Muscle of leg (tissue), 16 donors: ENCODE results near the gene CRYL1. TPM values are rescaled to one million over a fixed set of nuclear protein-coding genes. Genes with fewer than 3 reads are reported as not detected.

Source experiments
- DNase-seq: peaks from one replicate; pipeline ENCODE4 v3.0.0; 2013
- H3K27ac ChIP-seq: one replicate; pipeline ENCODE4 v1.5.1; 2013; ENCODE audit warnings: mild to moderate bottlenecking, low read length, control low read depth
- H3K27me3 ChIP-seq: one replicate; pipeline ENCODE4 v1.6.1; 2013; ENCODE audit warnings: low read length; ENCODE audit not compliant: control insufficient read depth, insufficient read depth
- H3K36me3 ChIP-seq: one replicate; pipeline ENCODE4 v1.6.1; 2013; ENCODE audit warnings: low read length; ENCODE audit not compliant: control insufficient read depth, insufficient read depth
- H3K4me1 ChIP-seq: one replicate; pipeline ENCODE4 v1.6.1; 2013; ENCODE audit warnings: low read length; ENCODE audit not compliant: control insufficient read depth, insufficient read depth
- H3K4me3 ChIP-seq: one replicate; pipeline ENCODE4 v1.5.1; 2013; ENCODE audit warnings: low read length, control low read depth
- H3K9me3 ChIP-seq: replicated peaks from 2 replicates; pipeline ENCODE4 v1.6.1; 2013; ENCODE audit warnings: low read depth, low read length; ENCODE audit not compliant: control insufficient read depth
- WGBS: methylation state at CpG from one replicate; pipeline ENCODE4 v1.1.5; 2013; ENCODE audit warnings: missing lambda C conversion rate; ENCODE audit not compliant: insufficient coverage; 5-methylcytosine and 5-hydroxymethylcytosine counted together
- long read RNA-seq, 11 donors: transcript quantifications; one replicate each; lab custom pipeline, GENCODE V29; 2026
- polyA plus RNA-seq, 8 donors: library from polyadenylated mRNA; unstranded; fragments of 120-200 nt; gene quantifications; one replicate each; pipeline versions ENCODE4 v1.2.1 to v1.2.3, GENCODE V29; 2013; ENCODE audit warnings: inconsistent platforms in 1 of 8, low replicate concordance in 1 of 8; ENCODE audit not compliant: insufficient read length in 8 of 8, insufficient read depth in 1 of 8
- total RNA-seq: library from RNA; stranded (reverse); fragments of 120-200 nt; gene quantifications from one replicate; pipeline ENCODE4 v1.2.4, GENCODE V29; 2013

Gene CRYL1
- total RNA-seq (24.2 TPM), polyA plus RNA-seq (10 to 100 TPM; 23.6 to 39.1 (median 30.7) TPM)
- long read RNA-seq, donor 1, transcript CRYL1-201 (8 exons, 1,485 nt): major isoform, 6 of 6 reads
- long read RNA-seq, donor 1, partial matches to known transcripts: 0 of 6 reads
- long read RNA-seq, donor 1, other reads (novel, unspliced or antisense): 0 of 6 reads
- long read RNA-seq, donor 2, partial matches to known transcripts: 0 of 4 reads
- long read RNA-seq, donor 2, other reads (novel, unspliced or antisense): 0 of 4 reads
- long read RNA-seq, donor 3, transcript CRYL1-201 (8 exons, 1,485 nt): major isoform, 13 of 16 reads
- long read RNA-seq, donor 3, partial matches to known transcripts: 0 of 16 reads
- long read RNA-seq, donor 3, other reads (novel, unspliced or antisense): 0 of 16 reads
- long read RNA-seq, donor 4, partial matches to known transcripts: 0 of 4 reads
- long read RNA-seq, donor 4, other reads (novel, unspliced or antisense): 0 of 4 reads
- long read RNA-seq, donor 5, transcript CRYL1-209 (7 exons, 1,331 nt): minor isoform, 5 of 25 reads
- long read RNA-seq, donor 5, transcript CRYL1-201 (8 exons, 1,485 nt): major isoform, 20 of 25 reads
- long read RNA-seq, donor 5, partial matches to known transcripts: 0 of 25 reads
- long read RNA-seq, donor 5, other reads (novel, unspliced or antisense): 0 of 25 reads
- long read RNA-seq, donor 6, transcript CRYL1-209 (7 exons, 1,331 nt): minor isoform, 6 of 25 reads
- long read RNA-seq, donor 6, transcript CRYL1-201 (8 exons, 1,485 nt): major isoform, 19 of 25 reads
- long read RNA-seq, donor 6, partial matches to known transcripts: 0 of 25 reads
- long read RNA-seq, donor 6, other reads (novel, unspliced or antisense): 0 of 25 reads
- long read RNA-seq, donor 7, transcript CRYL1-201 (8 exons, 1,485 nt): major isoform, 14 of 16 reads
- long read RNA-seq, donor 7, partial matches to known transcripts: 0 of 16 reads
- long read RNA-seq, donor 7, other reads (novel, unspliced or antisense): 0 of 16 reads
- long read RNA-seq, donor 8, transcript CRYL1-201 (8 exons, 1,485 nt): major isoform, 11 of 21 reads
- long read RNA-seq, donor 8, partial matches to known transcripts: 6 of 21 reads
- long read RNA-seq, donor 8, other reads (novel, unspliced or antisense): 0 of 21 reads
- long read RNA-seq, donor 9, transcript CRYL1-201 (8 exons, 1,485 nt): major isoform, 7 of 9 reads
- long read RNA-seq, donor 9, partial matches to known transcripts: 0 of 9 reads
- long read RNA-seq, donor 9, other reads (novel, unspliced or antisense): 0 of 9 reads
- long read RNA-seq, donor 10, transcript CRYL1-201 (8 exons, 1,485 nt): major isoform, 12 of 15 reads
- long read RNA-seq, donor 10, partial matches to known transcripts: 0 of 15 reads
- long read RNA-seq, donor 10, other reads (novel, unspliced or antisense): 0 of 15 reads
- long read RNA-seq, donor 11, transcript CRYL1-201 (8 exons, 1,485 nt): major isoform, 12 of 16 reads
- long read RNA-seq, donor 11, partial matches to known transcripts: 0 of 16 reads
- long read RNA-seq, donor 11, other reads (novel, unspliced or antisense): 0 of 16 reads

GRCh38 chr13:20525601-20526544 is at the start of gene CRYL1:
CRYL1 (minus strand) TSS chr13:20525857; CDS start chr13:20525794, 63 bp downstream.
- Histone ChIP-seq H3K9me3 (no peaks in the 10 kb centered on the region), H3K4me3 (peak within 1 kb of the TSS; percentile 77), H3K36me3 (no peaks in the 10 kb centered on the region), H3K27ac (peak within 1 kb of the TSS; percentile 91), H3K4me1 (peaks cover 21% of the 10 kb centered on the region), H3K27me3 (no peaks in the 10 kb centered on the region)
- WGBS: under 1% methylated on average over 86 of the region's 89 CpGs
- DNase-seq: peak; percentile 90

GRCh38 chr13:20573636-20574035 is 48.0 kb upstream of the CRYL1 start:
- H3K36me3 ChIP-seq: peaks cover 9% of the 10 kb centered on the region
- no peak overlapping the region for H3K4me3 ChIP-seq
- H3K9me3 ChIP-seq: peaks cover 9% of the 10 kb centered on the region
- no peaks in the 10 kb centered on the region for H3K27me3 ChIP-seq
- no CpG with 5 or more reads among the region's 2 CpGs for WGBS
- DNase-seq: no peak
- H3K27ac ChIP-seq: no peak overlapping the region
- H3K4me1 ChIP-seq: peaks cover under 1% of the 10 kb centered on the region

- Histone ChIP-seq H3K27ac (no peak overlapping the region), H3K4me3 (no peak overlapping the region), H3K4me1 (peaks cover 4% of the 10 kb centered on the region), H3K9me3 (peaks cover 9% of the 10 kb centered on the region), H3K27me3 (no peaks in the 10 kb centered on the region), H3K36me3 (peaks cover 7% of the 10 kb centered on the region)
- WGBS: 78% methylated on average over 1 of the region's 4 CpGs
- peak; percentile 33 for DNase-seq
These were observed 47.5 kb upstream of the CRYL1 start for GRCh38 chr13:20573186-20573585.

GRCh38 chr13:20571676-20572075 is 46.0 kb upstream of the CRYL1 start:
- no peak for DNase-seq
- H3K9me3 ChIP-seq: peaks cover 7% of the 10 kb centered on the region
- no peaks in the 10 kb centered on the region for H3K27me3 ChIP-seq
- no peak overlapping the region for H3K27ac ChIP-seq
- peaks cover 7% of the 10 kb centered on the region for H3K36me3 ChIP-seq
- peaks cover 8% of the 10 kb centered on the region for H3K4me1 ChIP-seq
- H3K4me3 ChIP-seq: no peak overlapping the region

GRCh38 chr13:20570517-20570916 is 44.9 kb upstream of the CRYL1 start:
- H3K4me3 ChIP-seq: no peak overlapping the region
- peaks cover 3% of the 10 kb centered on the region for H3K9me3 ChIP-seq
- H3K4me1 ChIP-seq: peaks cover 14% of the 10 kb centered on the region
- DNase-seq: no peak
- no peaks in the 10 kb centered on the region for H3K27me3 ChIP-seq
- no peak overlapping the region for H3K27ac ChIP-seq
- peaks cover 6% of the 10 kb centered on the region for H3K36me3 ChIP-seq
- no CpG with 5 or more reads among the region's 1 CpG for WGBS

GRCh38 chr13:20567881-20568528 is 42.3 kb upstream of the CRYL1 start:
- peak; percentile 43 for DNase-seq
- Histone ChIP-seq H3K27ac (peak overlapping the region; percentile 97), H3K36me3 (no peaks in the 10 kb centered on the region), H3K27me3 (no peaks in the 10 kb centered on the region), H3K4me3 (peak overlapping the region; percentile 64), H3K9me3 (peaks cover 7% of the 10 kb centered on the region), H3K4me1 (peaks cover 14% of the 10 kb centered on the region)
- WGBS: 29% methylated on average over 3 of the region's 9 CpGs

GRCh38 chr13:20566898-20567874 is 41.5 kb upstream of the CRYL1 start, which contains the start of gene IFT88:
IFT88 (plus strand) TSS chr13:20567157; CDS start chr13:20574386, 7,229 bp downstream.
- H3K4me3 ChIP-seq: peak within 1 kb of the TSS; percentile 64
- peaks cover 7% of the 10 kb centered on the region for H3K9me3 ChIP-seq
- H3K27me3 ChIP-seq: no peaks in the 10 kb centered on the region
- H3K36me3 ChIP-seq: no peaks in the 10 kb centered on the region
- peak; percentile 97 for DNase-seq
- H3K4me1 ChIP-seq: peaks cover 14% of the 10 kb centered on the region
- WGBS: 0% methylated on average over 45 of the region's 74 CpGs
- H3K27ac ChIP-seq: peak within 1 kb of the TSS; percentile 97
